ENCODE data around the gene TCTN3.
"Not testable (repeated sequence)": the region's sequence is repeated elsewhere in the genome, so short reads cannot be mapped to it uniquely, and the experiment has no call there.

The TCTN3 gene

GRCh38 chr10:95644901-95645300 is 48.8 kb downstream of the TCTN3 start:
- no peak overlapping the region for H3K4me3 ChIP-seq
- H3K27ac ChIP-seq: no peak overlapping the region

- Histone ChIP-seq H3K27ac (no peak overlapping the region), H3K4me3 (no peak overlapping the region)
Measured at GRCh38 chr10:95640891-95641315, 52.8 kb downstream of the TCTN3 start.

GRCh38 chr10:95637911-95638310 is 55.8 kb downstream of the TCTN3 start:
- no peak overlapping the region for H3K27ac ChIP-seq
- no peak overlapping the region for H3K4me3 ChIP-seq

- H3K27ac ChIP-seq: no peak overlapping the region
- H3K4me3 ChIP-seq: no peak overlapping the region
Measured at GRCh38 chr10:95637140-95637539, 56.6 kb downstream of the TCTN3 start.

- no peak overlapping the region for H3K27ac ChIP-seq
- H3K4me3 ChIP-seq: no peak overlapping the region
Measured at GRCh38 chr10:95635319-95635733, 58.4 kb downstream of the TCTN3 start.

- H3K27ac ChIP-seq: no peak overlapping the region
- no peak overlapping the region for H3K4me3 ChIP-seq
Measured at GRCh38 chr10:95628786-95629185, 64.9 kb downstream of the TCTN3 start.

GRCh38 chr10:95626500-95626899 is 67.2 kb downstream of the TCTN3 start:
- H3K27ac ChIP-seq: no peak overlapping the region
- H3K4me3 ChIP-seq: no peak overlapping the region

- not testable (repeated sequence) for H3K27ac ChIP-seq, H3K4me3 ChIP-seq
Measured at GRCh38 chr10:95620415-95620814, 73.3 kb downstream of the TCTN3 start.

- H3K4me3 ChIP-seq: no peak overlapping the region
Measured at GRCh38 chr10:95618101-95618500, 75.6 kb downstream of the TCTN3 start.

GRCh38 chr10:95616446-95616845 is 77.3 kb downstream of the TCTN3 start:
- no peak overlapping the region for H3K4me3 ChIP-seq
- H3K27ac ChIP-seq: no peak overlapping the region

More at GRCh38 chr10:95618101-95618500, 75.6 kb downstream of the TCTN3 start:
- H3K27ac ChIP-seq: no peak overlapping the region
